Keratinocyte (primary cell): ENCODE measurements around the gene ACKR3.

ENCODE experiments used
- CTCF ChIP-seq, 3 experiments: IDR thresholded peaks in 1 of 3; conservative IDR thresholded peaks in 1 of 3; optimal IDR thresholded peaks in 1 of 3; 2 replicates in 2 of 3; 3 replicates in 1 of 3; pipeline versions ENCODE3 to v1.5.1; 2011; ENCODE audit warnings: low read length in 3 of 3, mild to moderate bottlenecking in 3 of 3, moderate library complexity in 2 of 3, control low read depth in 1 of 3, inconsistent platforms in 1 of 3; ENCODE audit not compliant: insufficient read depth in 2 of 3; ENCODE audit errors: extremely low read depth in 1 of 3
- EZH2 ChIP-seq: IDR thresholded peaks from one replicate; pipeline ENCODE4 v1.6.1; 2012; ENCODE audit warnings: inconsistent platforms, mild to moderate bottlenecking, low read length, moderate library complexity

DNA sequence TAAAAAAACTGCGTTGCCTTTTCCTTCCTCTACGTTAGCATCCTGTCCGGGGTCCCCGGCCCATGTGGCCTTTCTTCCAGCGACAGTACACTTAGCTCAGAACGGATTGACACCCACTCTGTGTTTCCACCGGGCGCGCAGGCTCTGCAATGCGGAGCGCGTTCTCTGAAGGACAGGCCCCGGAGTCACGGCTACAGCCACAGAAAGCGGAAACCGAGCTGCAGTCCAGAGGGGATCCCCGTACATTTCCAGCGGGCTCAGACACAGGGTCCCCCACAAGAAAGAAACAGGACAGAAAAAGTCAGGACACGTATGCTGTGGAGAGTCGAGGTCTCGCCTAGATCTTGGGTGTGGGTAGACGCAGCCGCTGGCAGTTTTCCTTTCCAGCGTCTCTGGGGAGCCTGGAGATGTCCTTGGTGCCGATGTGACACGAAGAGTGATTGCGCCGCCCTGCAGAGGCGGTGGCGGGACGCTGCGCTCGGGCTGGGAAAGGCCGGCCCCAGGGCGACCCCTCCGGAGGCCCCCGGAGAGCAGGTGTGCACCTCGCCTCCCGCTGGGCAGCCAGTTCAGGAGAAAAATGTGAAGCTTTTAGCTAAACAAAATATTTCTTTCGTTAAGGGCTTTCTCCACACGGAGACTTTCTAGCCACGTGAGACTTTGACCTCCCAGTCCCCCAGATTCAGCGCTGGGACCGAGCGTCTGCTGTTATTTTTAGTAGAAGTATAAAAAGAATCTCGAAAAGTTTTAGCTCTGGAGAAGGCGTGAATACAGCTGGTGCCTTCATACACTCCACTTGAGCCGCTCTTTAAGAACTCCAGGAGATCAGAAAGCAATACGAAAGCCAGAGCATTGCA, 1.3 kb upstream of the ACKR3 start:
- peak in 1 of 3 experiments; percentile 10 for TF ChIP-seq CTCF (optimal IDR thresholded peaks at IDR 0.05 in 1 of 3, IDR thresholded peaks at IDR 0.05 in 1 of 3, conservative IDR thresholded peaks at IDR 0.05 in 1 of 3; ENCODE audit: extremely low read depth in 1 of 3, insufficient read depth in 2 of 3, low read length in 3 of 3)
- TF ChIP-seq EZH2, result no peak
